Central memory CD8-positive, alpha-beta T cell (primary cell): ENCODE results near the gene ACOT7.
"Not testable (repeated sequence)": the region's sequence is repeated elsewhere in the genome, so short reads cannot be mapped to it uniquely, and the experiment has no call there.

Experiments used
- ATAC-seq: fragments of 150-1000 bp; cut with Tn5 transposase; replicated peaks from 2 replicates; pipeline ENCODE4 v1.10.0; 2022; ENCODE audit warnings: mild to moderate bottlenecking, moderate FRiP score, moderate number of reproducible peaks; ENCODE audit not compliant: poor library complexity, severe bottlenecking; ENCODE audit errors: extremely low read depth
- DNase-seq, 2 donors: peaks; one replicate each; pipeline ENCODE4 v3.0.0; 2021; ENCODE audit warnings: low spot score in 2 of 2
- H3K27ac Mint-ChIP-seq: one replicate; pipeline ENCODE4 v1.8.0; 2022; ENCODE audit warnings: low read depth, mild to moderate bottlenecking, moderate library complexity, mixed read lengths
- H3K27me3 Mint-ChIP-seq: one replicate; pipeline ENCODE4 v1.8.0; 2022; ENCODE audit warnings: mixed read lengths
- H3K36me3 Mint-ChIP-seq: one replicate; pipeline ENCODE4 v1.8.0; 2022; ENCODE audit warnings: mild to moderate bottlenecking, moderate library complexity, mixed read lengths; ENCODE audit not compliant: insufficient read depth
- H3K4me1 Mint-ChIP-seq: one replicate; pipeline ENCODE4 v1.8.0; 2022; ENCODE audit warnings: mixed read lengths
- H3K4me3 Mint-ChIP-seq: one replicate; pipeline ENCODE4 v1.8.0; 2022; ENCODE audit warnings: mild to moderate bottlenecking, moderate library complexity, mixed read lengths
- H3K9me3 Mint-ChIP-seq: one replicate; pipeline ENCODE4 v1.8.0; 2022; ENCODE audit warnings: mixed read lengths

The ACOT7 gene

GRCh38 chr1:6313393-6314200, 80.0 kb downstream of the ACOT7 start:
- ATAC-seq = no peak
- no peak overlapping the region for H3K27ac Mint-ChIP-seq
- no peaks in the 10 kb centered on the region for H3K9me3 Mint-ChIP-seq
- no peaks in the 10 kb centered on the region for H3K36me3 Mint-ChIP-seq
- no peak overlapping the region for H3K4me3 Mint-ChIP-seq
- H3K4me1 Mint-ChIP-seq = no peaks in the 10 kb centered on the region
- DNase-seq = no peak
- H3K27me3 Mint-ChIP-seq = no peaks in the 10 kb centered on the region

GRCh38 chr1:6310116-6310848, 83.3 kb downstream of the ACOT7 start:
- Mint-ChIP-seq H3K36me3 (peaks cover 2% of the 10 kb centered on the region), H3K27ac (no peak overlapping the region)
- ATAC-seq = no peak

GRCh38 chr1:6309564-6309963, 84.0 kb downstream of the ACOT7 start:
- DNase-seq (no peak), ATAC-seq (no peak)
- Mint-ChIP-seq H3K9me3 (no peaks in the 10 kb centered on the region), H3K27ac (no peak overlapping the region), H3K4me1 (peaks cover 5% of the 10 kb centered on the region), H3K36me3 (peaks cover 2% of the 10 kb centered on the region), H3K27me3 (no peaks in the 10 kb centered on the region), H3K4me3 (no peak overlapping the region)

More at GRCh38 chr1:6310116-6310848, 83.3 kb downstream of the ACOT7 start:
- Mint-ChIP-seq H3K4me1 (peaks cover 5% of the 10 kb centered on the region), H3K4me3 (no peak overlapping the region), H3K9me3 (no peaks in the 10 kb centered on the region), H3K27me3 (no peaks in the 10 kb centered on the region)
- no peak for DNase-seq

- no peak overlapping the region for H3K4me3 Mint-ChIP-seq
- DNase-seq (no peak), ATAC-seq (no peak)
- no peak overlapping the region for H3K27ac Mint-ChIP-seq
- H3K36me3 Mint-ChIP-seq = peaks cover 2% of the 10 kb centered on the region
- peaks cover 5% of the 10 kb centered on the region for H3K4me1 Mint-ChIP-seq
- H3K27me3 Mint-ChIP-seq = no peaks in the 10 kb centered on the region
- no peaks in the 10 kb centered on the region for H3K9me3 Mint-ChIP-seq
These were observed 85.1 kb downstream of the ACOT7 start for GRCh38 chr1:6308449-6308848.

GRCh38 chr1:6307682-6308081, 85.9 kb downstream of the ACOT7 start:
- H3K4me1 Mint-ChIP-seq, ATAC-seq, H3K4me3 Mint-ChIP-seq, H3K9me3 Mint-ChIP-seq, H3K27me3 Mint-ChIP-seq, DNase-seq, H3K36me3 Mint-ChIP-seq: not testable (repeated sequence)
- peak overlapping the region; percentile 59 for H3K27ac Mint-ChIP-seq

GRCh38 chr1:6307099-6307498, 86.5 kb downstream of the ACOT7 start:
- Mint-ChIP-seq H3K9me3 (no peaks in the 10 kb centered on the region), H3K27me3 (no peaks in the 10 kb centered on the region), H3K4me3 (no peak overlapping the region), H3K4me1 (peaks cover 5% of the 10 kb centered on the region), H3K27ac (peak overlapping the region; percentile 59), H3K36me3 (peaks cover 2% of the 10 kb centered on the region)
- DNase-seq (no peak), ATAC-seq (no peak)

- no peaks in the 10 kb centered on the region for H3K27me3 Mint-ChIP-seq
- no peak overlapping the region for H3K4me3 Mint-ChIP-seq
- no peaks in the 10 kb centered on the region for H3K9me3 Mint-ChIP-seq
- no peak overlapping the region for H3K27ac Mint-ChIP-seq
- peaks cover 5% of the 10 kb centered on the region for H3K4me1 Mint-ChIP-seq
- no peak for DNase-seq
- no peak for ATAC-seq
- H3K36me3 Mint-ChIP-seq = peaks cover 2% of the 10 kb centered on the region
These were observed 90.1 kb downstream of the ACOT7 start for GRCh38 chr1:6303397-6304012.

GRCh38 chr1:6302568-6302967, 91.0 kb downstream of the ACOT7 start:
- Mint-ChIP-seq H3K36me3 (no peaks in the 10 kb centered on the region), H3K27ac (no peak overlapping the region), H3K4me1 (peaks cover 4% of the 10 kb centered on the region), H3K4me3 (no peak overlapping the region), H3K27me3 (no peaks in the 10 kb centered on the region), H3K9me3 (no peaks in the 10 kb centered on the region)
- ATAC-seq (no peak), DNase-seq (no peak)

- Mint-ChIP-seq H3K27ac (no peak overlapping the region), H3K36me3 (no peaks in the 10 kb centered on the region), H3K9me3 (no peaks in the 10 kb centered on the region), H3K4me1 (no peaks in the 10 kb centered on the region), H3K4me3 (no peak overlapping the region), H3K27me3 (no peaks in the 10 kb centered on the region)
- DNase-seq (no peak), ATAC-seq (no peak)
These were observed 92.0 kb downstream of the ACOT7 start for GRCh38 chr1:6301526-6301925.

- H3K4me1 Mint-ChIP-seq = peaks cover 1% of the 10 kb centered on the region
- DNase-seq (no peak), ATAC-seq (no peak)
- no peaks in the 10 kb centered on the region for H3K9me3 Mint-ChIP-seq
- H3K27me3 Mint-ChIP-seq = no peaks in the 10 kb centered on the region
- no peak overlapping the region for H3K4me3 Mint-ChIP-seq
- H3K36me3 Mint-ChIP-seq = no peaks in the 10 kb centered on the region
- H3K27ac Mint-ChIP-seq = no peak overlapping the region
These were observed 93.1 kb downstream of the ACOT7 start for GRCh38 chr1:6300342-6301048.

GRCh38 chr1:6299557-6300165, 93.9 kb downstream of the ACOT7 start:
- H3K27ac Mint-ChIP-seq = no peak overlapping the region

GRCh38 chr1:6298940-6299465, 94.6 kb downstream of the ACOT7 start:
- DNase-seq (no peak), ATAC-seq (no peak)
- no peak overlapping the region for H3K4me3 Mint-ChIP-seq
- H3K27me3 Mint-ChIP-seq = no peaks in the 10 kb centered on the region
- H3K4me1 Mint-ChIP-seq = peaks cover 16% of the 10 kb centered on the region
- no peak overlapping the region for H3K27ac Mint-ChIP-seq
- H3K36me3 Mint-ChIP-seq = peaks cover 4% of the 10 kb centered on the region
- H3K9me3 Mint-ChIP-seq = no peaks in the 10 kb centered on the region

More at GRCh38 chr1:6299557-6300165, 93.9 kb downstream of the ACOT7 start:
- ATAC-seq (no peak), DNase-seq (no peak)
- H3K27me3 Mint-ChIP-seq = no peaks in the 10 kb centered on the region
- peaks cover 4% of the 10 kb centered on the region for H3K36me3 Mint-ChIP-seq
- peaks cover 10% of the 10 kb centered on the region for H3K4me1 Mint-ChIP-seq
- H3K9me3 Mint-ChIP-seq = no peaks in the 10 kb centered on the region
- H3K4me3 Mint-ChIP-seq = no peak overlapping the region
